ENCODE data around the gene CHST8.

The CHST8 gene

GRCh38 chr19:33720691-33721682 lies 99.2 kb downstream of the CHST8 start:
- no peak for DNase-seq

DNA sequence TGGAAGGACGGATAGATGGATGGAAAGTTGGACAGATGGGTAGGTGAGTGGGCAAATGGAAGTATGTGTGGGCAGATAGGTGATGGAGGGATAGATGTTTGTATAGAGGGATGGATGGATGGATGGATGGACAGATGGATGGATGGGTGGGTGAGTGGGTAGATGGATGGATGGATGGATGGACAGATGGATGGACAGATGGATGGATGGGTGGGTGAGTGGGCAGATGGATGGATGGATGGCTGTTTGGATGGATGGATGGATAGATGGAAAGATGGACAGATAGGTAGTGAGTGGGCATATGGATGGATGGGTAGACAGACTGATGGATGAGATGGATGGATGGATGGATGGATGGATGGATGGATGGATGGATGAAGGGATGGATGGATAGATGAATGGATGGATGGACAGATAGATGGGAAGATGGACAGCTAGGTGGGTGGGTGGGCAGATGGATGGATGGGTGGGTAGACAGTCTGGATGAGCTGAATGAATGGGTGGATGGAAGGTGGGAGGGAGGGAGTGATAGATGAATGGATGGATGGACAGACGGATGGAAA lies 100.1 kb downstream of the CHST8 start:
- DNase-seq, result no peak

DNA sequence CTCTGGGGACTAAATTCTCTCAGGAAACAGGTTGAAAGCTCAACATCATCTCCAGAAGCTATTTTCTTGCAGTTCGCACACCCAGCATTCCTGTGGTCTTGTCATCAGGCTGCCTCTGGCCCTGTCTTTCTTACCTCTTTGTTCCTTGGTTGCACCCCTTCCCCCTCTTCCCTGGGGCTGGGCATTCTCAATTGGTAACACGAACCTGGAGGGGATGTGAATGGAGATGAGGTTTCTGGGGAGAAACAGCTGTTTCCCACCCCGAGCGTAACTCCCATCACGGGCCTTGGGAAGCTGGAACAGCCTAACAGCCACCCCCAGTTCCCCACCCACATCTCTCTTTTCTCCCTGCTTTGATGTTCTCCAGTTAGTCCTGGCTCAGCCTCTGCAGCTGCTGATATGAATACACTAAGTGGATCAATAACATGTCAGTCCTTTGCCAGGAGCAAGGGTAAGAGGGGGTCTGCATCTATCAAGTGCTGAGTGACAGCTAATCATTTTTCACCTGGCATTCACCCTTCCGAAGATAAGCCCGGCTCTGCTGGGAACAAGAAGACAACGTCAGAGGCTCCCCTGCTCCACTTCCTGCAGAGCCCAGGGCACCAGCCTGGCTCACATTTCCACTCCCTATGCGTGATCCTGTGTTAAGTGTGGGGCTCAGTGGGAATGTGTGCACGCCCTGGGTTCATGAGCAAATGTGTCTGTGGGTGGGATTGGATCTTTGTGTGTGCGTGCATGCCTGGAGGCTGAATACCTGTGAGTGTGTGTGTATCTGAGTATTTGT lies 100.9 kb downstream of the CHST8 start:
- DNase-seq, result no peak

DNA sequence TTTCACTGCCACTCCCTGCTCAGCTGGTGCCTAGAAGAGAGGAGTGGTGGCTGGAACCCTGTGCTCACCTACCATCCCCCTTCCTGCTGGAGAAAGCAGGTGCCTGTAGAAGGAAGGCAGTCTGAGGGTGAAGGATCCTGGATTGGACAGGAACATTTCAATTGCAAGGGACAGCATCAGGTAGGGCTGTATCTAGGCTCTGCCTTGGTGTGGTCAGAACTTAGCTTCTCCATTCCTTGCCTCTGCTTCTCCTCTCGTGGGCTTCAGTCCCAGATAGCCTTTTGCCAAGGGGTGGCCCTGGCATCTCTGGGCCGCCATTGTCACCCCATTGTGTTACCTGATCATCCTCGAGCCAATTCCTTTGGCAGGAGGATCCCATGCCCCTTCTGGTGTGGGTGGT lies 101.8 kb downstream of the CHST8 start:
- DNase-seq, result no peak

GRCh38 chr19:33724021-33724720 lies 102.4 kb downstream of the CHST8 start:
- DNase-seq, result no peak

- DNase-seq, result no peak
Measured at GRCh38 chr19:33724721-33725060, 102.9 kb downstream of the CHST8 start.

DNA sequence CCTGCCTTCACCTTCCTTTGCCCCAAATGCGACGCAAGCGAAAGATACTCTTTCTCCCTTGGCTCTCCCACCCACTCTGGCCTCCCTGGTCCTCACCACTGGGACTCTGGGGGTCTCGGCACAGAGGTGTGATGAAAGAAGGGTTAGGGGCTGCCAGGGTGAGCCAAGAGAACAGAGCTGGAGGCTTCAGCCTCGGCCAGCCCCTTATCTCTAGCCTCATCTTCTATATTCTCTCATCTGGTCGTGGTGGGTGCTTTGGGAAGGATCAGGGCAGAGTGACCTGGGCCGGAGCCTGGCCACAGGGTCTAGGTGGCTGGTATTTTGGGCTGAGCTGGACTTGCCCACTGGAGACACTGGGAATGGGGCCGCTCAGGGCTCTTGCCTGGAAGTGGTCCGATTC lies 103.8 kb downstream of the CHST8 start:
- DNase-seq, result no peak

DNA sequence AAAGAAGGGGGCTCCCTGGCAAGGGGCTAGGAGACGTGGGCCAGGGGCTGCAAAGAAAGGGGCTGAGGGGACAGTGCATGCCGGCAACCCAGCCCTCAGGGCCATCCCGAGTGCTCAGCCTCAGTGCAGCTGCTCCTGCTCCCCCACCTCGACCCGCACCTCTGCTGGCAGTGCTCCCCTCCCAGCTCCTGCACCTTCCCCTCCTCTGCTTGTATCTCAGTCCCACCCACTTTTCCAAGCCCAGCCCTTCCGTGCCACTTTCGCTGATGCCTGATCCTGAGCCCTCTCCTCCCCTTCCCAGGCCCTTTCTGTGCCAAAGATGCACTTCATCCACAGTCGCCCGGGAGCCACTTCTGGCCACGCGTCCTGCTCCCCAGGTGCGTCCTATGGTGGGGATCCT lies 105.0 kb downstream of the CHST8 start:
- DNase-seq, result no peak

DNA sequence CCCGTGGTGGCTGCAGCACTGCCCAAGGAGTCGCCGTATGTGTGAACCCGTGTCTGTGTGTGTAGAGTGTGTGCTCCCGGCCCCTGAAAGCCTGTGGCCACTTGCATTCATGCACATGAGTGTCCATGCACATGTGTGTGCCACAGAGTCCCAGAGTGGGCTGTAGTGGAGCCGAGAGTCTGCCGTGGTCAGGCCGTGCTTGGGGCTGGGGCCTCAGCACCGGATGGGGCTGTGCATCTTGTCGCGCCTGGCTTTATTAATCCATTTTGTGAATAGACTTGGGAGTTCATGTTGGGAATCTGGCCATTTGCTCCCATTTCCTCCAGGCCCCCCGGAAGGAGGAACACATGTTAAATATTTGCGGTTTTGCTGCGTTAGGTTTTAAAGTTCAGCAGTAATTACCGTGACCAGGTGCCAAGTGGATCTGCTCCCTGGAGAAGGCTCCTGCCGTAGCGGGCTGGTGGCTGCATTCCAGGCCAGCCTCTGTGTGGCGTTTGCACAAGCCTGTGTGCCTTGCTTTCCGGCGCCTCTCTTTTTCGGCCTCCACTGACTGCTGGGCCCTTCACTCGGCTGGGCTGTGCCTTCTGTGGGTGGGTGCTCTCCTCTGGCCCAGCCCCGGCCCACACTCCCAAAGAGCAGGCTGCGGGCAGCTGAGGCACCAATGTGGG lies 105.7 kb downstream of the CHST8 start:
- no peak for DNase-seq

DNA sequence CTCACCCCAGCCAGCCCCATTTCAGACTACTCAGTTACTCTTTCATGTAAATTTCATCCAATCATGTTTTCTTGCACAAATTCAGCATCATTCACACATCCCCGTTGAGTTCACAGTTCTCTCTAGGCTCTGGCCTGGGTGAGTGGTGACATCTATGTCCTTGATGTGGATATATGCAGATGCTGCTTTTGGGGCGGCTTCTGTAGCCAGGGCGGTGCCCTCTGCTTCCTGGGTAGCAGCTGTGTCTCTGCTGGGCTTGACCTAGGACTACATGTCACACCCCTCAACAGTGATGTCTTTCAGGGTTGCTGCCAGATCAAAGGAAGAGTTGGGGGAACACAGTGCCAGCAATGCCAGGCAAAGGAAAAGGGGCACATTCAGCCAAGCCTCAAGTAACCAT lies 106.4 kb downstream of the CHST8 start:
- DNase-seq, result no peak

GRCh38 chr19:33730858-33731607 lies 109.3 kb downstream of the CHST8 start:
- DNase-seq, result no peak

- DNase-seq, result no peak
Measured at GRCh38 chr19:33731881-33732280, 110.1 kb downstream of the CHST8 start.

- DNase-seq, result no peak
Measured at GRCh38 chr19:33734913-33735312, 113.2 kb downstream of the CHST8 start.

GRCh38 chr19:33736158-33736557 lies 114.4 kb downstream of the CHST8 start:
- no peak for DNase-seq

DNA sequence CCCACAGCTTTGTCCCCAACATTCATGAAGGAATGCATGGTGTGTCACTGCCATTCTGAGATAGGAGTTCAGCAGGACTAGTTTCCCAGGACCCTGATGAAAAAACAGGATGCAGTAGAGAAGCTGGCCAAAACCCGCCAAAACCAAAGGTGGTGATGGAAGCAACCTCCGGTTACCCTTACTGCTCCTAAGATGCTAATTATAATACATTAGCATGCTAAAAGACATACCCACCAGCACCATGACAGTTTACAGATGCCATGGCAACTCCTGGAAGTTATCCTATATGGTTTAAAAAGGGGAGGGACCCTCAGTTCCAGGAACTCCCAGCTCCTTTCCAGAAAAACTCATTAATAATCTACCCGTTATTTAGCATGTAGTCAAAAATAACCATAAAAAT lies 115.0 kb downstream of the CHST8 start:
- no peak for DNase-seq

- DNase-seq, result no peak
Measured at GRCh38 chr19:33737681-33738371, 116.1 kb downstream of the CHST8 start.

DNA sequence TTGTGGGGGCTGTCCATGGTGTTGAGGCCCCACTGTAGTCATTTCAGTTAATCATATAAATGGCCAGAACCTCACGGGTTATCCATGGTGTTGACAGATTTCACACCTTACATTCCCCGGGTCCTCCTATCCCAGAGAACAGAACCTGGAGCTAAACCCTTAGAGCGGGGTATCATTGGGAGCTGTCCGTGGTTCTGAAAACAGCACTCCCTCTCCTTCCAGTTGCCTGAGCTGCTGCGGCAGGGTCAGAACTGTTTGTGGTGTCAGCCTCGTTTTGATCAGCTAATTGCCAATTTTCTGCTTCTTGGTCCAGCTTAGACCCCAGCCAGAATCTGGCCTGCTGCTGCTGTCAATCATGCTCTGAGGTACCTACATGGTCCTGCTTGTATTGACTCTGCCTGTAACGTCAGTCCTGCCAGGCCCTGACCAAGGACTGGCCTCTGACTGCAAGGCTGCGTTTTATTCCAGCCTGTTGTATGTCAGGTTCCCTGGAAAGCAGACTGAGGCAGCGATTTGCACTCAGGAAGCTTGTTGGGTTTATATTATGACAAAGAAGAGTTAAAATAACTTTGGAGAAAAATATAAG lies 119.2 kb downstream of the CHST8 start:
- no peak for DNase-seq

DNA sequence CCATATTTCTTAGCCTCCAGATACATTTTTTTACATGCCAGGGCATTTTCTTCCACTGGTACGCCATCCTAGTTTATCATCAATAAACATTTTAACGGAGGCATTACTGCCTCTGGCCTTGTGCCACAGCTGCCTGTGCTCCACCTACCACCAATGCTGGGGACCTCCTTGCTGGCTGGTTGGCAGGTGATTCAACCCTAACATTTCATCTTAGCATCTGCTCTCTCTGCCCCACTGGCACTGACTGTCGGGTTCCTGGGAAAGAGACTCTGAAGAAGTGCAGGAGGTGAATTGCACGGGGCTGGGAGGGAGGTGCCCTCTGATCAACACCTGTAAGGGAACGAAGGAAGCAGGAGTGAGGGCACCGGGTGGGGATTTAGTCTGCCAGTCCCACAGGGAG lies 123.5 kb downstream of the CHST8 start:
- DNase-seq, result no peak

DNA sequence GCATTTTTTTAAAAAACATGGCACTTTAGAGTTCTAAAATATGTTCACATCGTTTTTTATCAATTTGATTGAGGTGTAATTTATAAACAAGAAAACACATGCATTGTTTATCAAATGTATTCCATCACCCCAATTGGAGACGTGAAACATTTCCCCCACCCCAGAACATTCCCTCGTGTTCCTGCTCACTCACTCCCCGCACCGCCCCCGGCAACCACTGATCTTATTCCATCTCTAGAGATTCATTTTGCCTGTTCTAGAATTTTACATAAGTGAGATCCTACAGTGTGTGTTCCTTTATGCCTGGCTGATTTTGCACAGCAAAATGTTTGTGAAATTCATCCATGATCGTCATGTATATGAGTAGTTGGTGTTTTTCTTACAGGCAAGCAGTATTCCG lies 124.4 kb downstream of the CHST8 start:
- DNase-seq, result no peak

DNA sequence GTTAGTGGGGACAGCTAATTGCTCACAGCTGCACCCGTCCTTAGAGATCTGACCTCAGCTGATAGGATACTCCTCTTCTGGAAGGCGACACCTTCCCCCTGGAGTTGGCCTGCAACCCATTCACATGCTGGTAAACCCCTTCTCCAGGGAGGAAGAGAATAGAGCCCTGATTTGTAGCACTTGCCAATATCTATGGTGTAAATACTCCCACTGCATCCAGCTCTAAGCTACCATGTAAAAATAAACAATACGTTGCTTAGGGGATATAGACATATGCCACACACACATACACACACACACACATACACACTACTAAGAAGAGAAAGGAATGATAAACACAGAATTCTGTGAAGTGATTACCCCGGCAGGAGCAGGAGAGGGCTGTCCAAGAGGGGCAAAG lies 125.5 kb downstream of the CHST8 start:
- no peak for DNase-seq

- DNase-seq, result no peak
Measured at GRCh38 chr19:33748231-33748630, 126.5 kb downstream of the CHST8 start.
